HG02943 (cell line): Measurements from ENCODE around the gene ABCC6.

Experiments
- ATAC-seq: cut with Tn5 transposase; IDR thresholded peaks from one replicate; pipeline ENCODE4 v1.9.1; 2021; ENCODE audit warnings: mild to moderate bottlenecking, low read depth, moderate library complexity; ENCODE audit not compliant: unreplicated experiment

ABCC6 gene

DNA sequence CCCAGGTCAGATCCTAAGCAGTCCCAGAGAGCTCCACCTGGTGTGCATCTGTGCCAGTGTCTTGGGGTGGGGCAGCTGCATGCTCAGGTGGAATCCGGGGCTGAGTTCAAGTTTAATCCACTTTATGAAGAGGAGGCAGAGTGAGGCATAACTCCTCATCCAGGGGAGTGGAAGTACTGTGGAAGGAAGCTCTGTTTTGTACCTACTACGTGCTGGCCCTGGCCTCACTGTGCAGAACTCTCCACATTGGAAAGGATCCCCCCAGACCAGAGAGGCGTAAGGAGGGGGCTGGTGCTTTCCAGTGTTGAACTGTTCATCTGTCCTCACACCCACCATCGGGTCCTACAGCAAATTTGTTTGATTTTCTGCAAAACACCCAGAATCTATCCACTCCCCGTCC lies 78.0 kb downstream of the ABCC6 start:
- ATAC-seq, result no peak

DNA sequence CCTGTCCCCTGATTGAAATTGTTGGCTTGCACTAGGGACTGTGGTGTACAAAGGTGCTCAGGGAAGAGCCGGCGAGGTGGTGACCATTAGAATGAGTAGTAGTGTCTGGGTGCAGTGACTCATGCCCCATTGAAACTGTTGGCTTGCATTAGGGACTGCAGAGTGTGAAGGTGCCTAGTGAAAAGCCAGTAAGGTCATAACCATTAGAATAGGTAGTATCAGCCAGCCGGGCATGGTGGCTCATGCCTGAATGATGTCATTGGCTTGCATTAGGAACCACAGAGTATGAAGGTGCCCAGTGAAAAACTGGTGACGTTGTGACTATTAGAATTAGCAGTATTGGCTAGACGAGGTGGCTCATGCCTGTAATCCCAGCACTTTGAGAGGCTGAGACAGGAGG lies 78.9 kb downstream of the ABCC6 start:
- ATAC-seq, result no peak

DNA sequence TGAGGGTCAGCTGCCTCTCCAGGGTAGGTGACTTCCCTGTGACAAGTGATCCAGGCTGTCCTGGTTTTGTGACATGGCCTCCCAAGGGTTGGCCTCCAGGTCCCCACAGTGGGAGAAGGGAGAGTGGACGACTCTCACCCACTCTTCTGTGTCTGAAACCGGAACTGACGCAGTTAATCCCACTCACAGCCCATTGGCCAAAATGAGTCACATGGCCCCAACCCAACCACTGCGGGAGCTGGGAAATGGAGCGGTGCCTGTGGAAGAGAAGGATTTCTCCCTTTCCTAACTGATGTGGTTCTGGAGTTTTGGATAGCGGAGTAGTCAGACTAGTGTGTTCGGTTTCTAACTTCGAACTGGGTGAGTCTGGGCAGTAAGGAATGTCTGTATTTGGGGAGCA lies 79.4 kb downstream of the ABCC6 start:
- no peak for ATAC-seq

DNA sequence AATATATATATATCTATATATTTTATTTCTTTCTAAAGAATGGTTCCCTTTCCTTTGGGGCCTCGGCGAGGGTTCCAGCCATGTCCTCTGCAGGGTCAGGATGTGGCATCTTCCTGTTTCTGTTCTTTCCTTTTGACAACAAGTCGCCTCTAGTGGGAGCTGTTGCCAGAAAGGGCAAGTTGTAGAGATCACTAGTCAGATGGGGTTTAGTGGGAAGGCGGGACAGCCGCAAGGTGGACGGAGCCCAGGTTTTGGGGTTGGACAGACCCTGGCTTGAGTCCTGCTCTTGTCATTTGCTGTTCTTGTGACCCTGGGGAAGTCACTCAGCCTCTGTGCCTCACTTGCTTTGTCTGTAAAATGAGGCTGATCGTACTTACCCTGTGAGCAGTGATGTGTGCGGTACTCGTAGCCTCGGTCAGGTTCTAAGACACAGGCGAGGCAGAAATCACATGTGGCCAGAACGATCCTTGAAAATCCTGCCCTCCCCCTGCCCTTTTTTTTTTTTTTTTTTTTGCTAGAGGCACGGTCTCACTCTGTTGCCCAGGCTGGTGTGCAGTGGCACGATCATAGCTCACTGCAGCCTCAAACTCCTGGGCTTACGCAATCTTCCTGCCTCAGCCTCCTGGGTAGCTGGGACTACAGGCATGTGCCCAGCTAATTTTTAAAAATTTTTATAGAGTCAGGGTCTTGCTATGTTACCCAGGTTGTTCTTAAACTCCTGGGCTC lies 80.1 kb downstream of the ABCC6 start:
- no peak for ATAC-seq

DNA sequence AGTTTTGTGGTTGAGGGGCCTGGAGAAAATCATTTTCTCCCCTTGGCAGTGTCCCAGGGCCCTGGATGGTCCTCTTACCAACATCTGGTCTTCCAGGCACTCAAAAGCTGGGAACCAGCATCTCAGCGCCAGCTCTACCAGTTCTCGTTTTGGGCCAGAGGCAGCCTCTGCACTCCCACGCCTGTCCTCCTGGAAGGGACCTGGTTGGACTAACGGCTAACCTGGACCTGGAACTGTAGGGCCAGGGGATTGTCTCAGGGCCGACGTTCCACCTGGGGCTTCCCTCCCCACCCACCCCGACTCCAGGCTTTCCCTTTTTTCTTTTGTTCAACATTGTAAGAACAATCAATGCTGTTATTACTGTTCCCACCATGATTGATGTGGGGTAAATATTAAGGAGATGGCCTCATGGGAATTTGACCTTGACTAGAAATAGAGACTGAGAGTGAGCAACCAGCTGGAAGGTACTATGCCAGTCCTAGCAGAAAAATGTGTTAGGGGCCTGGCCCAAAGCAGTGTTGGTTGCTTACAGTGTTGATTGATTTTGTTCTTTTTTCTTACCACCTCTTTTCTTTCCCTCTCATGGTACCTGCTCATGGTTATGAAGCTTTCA lies 81.4 kb downstream of the ABCC6 start:
- ATAC-seq, result no peak

DNA sequence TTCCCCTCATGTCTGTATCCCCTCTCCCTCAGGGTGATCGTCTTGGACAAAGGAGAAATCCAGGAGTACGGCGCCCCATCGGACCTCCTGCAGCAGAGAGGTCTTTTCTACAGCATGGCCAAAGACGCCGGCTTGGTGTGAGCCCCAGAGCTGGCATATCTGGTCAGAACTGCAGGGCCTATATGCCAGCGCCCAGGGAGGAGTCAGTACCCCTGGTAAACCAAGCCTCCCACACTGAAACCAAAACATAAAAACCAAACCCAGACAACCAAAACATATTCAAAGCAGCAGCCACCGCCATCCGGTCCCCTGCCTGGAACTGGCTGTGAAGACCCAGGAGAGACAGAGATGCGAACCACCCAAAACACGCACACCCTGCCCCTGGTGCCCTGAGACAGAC lies 82.2 kb downstream of the ABCC6 start:
- no peak for ATAC-seq

DNA sequence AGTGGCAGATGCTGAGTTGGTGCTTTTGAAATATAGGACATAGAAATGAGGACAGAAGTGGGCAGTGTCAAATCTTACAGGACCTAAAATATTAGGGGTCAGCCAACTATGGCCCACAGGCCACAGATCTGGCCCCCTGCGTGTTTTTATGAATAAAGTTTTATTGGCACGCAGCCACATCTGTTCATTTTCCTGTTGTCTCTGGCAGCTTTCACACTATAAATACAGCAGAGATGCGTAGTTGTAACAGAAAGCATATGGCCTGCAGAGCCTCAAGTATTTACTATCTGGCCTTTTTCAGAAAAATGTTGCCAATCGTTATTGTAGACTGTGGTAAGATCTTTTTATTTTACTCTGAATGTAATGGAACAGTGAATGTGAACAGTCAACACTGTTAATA lies 82.8 kb downstream of the ABCC6 start:
- no peak for ATAC-seq

DNA sequence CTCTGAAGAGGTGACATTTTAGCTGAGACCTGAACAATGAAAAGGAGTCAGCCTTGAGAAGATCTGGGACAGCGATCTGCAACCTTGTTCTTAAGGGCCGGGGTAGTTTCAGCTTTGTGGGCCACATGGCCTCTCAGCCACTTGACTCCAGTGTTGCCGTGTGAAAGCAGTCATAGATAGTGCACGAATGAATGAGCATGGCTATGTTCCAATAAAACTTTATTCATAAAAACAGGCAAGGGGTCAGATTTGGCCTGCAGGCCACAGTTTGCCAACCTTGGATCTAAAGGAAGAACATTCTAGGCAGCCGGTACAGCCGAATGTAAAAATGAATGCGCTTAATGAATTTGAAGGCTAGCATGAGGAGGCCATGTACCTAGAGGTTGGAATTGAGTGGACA lies 83.5 kb downstream of the ABCC6 start:
- no peak for ATAC-seq

DNA sequence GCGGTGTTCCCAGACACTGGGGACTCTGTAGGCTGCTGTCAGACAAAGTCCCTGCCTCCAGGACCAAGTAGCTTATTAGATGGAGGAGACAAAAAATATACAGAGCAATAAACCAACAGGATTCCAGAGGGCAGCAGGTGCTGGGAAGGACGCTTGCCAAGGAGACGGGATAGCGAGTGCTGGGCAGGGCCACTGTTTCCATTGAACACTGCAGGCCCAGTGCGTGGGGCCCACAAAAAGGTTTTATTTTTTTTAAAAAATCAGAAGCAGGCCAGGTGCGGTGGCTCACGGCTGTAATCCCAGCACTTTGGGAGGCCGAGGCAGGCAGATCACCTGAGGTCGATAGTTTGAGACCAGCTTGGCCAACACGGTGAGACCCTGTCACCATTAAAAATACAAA lies 84.2 kb downstream of the ABCC6 start:
- ATAC-seq, result no peak

DNA sequence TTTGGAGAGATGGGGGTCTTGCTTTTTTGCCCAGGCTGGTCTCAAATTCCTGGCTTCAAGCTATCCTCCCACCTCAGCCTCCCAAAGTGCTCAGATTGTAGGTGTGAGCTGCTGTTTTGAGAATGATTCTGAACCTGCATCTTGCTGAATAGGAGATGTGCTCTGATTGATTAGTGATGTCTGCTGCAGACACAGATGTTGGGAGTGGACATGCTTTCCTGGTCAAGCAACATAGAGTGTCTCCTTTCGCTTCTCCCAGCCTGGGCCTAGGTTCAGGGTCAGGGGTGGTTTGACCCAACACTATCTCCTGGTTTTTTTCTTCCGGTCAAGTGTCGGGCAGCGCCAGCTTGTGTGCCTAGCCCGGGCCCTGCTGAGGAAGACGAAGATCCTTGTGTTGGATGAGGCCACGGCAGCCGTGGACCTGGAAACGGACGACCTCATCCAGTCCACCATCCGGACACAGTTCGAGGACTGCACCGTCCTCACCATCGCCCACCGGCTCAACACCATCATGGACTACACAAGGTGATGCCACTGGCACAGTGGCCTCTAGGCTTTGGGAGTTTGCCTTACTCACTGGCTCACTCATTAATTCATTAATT lies 85.2 kb downstream of the ABCC6 start:
- ATAC-seq, result no peak

DNA sequence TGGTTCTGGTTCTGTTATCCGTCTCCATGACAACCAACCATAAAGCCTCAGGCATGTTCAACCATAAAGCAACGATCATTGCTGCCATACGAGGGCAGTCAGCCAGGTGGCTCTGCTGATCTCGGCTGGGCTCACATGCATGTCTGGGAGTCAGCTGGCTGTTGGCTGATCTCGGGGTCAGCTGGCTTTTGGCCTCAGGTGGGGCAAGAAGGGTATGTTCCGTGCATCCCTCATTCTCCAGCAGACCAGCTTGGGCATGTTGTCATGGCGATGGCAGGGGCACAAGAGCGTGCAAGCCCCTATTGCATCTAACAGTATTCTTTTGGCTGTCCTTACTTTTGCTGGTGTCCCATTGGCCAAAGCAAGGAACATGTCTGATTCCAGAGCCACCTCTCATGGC lies 86.2 kb downstream of the ABCC6 start:
- no peak for ATAC-seq

DNA sequence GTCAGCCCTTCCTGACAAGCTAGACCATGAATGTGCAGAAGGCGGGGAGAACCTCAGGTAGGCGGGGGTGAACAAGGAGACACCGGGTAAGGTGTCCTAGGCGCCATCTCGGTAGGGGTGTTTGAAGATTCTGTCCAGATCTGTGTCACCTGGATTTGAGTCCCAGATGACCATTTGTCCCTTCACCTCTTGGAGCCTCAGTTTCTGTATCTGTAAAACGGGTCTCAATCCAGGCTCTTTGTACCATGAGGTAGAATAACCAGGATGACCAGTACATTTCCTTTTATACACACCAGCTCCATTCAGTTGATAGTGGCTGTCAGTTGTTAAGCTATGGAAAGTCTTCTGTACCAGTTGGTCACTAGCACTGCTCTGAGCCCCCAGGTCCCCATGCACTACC lies 86.7 kb downstream of the ABCC6 start:
- ATAC-seq, result no peak

DNA sequence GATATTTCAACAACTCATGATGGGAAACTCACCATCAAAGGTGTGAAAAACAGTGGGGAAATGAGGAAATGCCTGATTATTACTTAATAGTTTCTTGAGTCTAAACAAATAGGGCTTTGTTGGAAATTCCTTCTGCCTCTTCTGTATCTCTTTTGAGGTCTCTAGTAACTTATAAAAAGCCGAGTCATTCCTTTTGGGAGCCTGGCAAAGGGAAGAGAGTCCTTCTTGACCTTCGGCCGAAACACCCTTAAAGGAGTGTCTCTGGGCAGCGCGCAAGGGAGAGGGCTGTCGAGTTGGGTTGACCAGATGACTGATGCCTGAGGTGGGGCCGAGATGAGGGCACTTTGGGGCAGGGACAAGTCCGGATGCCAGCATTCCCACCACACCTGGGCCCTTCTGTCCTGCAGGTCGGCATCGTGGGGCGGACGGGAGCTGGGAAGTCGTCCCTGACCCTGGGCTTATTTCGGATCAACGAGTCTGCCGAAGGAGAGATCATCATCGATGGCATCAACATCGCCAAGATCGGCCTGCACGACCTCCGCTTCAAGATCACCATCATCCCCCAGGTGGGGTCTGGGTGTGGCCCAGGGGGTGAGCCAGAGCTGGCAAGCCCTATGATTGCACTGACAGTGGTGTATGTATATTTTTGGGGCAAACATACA lies 89.2 kb downstream of the ABCC6 start:
- ATAC-seq, result no peak

DNA sequence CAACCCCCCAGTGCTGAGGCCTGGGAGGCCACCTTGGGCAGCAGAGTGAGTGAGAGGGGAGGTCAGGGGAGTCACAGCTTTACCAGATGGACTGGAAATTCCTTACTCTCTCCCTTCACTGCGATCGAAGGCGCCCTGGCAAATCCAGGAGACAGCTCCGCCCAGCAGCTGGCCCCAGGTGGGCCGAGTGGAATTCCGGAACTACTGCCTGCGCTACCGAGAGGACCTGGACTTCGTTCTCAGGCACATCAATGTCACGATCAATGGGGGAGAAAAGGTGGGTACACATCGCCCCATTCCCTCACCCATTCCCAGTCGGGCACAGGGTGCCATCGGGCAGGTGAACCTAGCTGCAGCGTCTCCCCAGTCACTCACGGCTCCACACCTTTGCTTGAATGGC lies 91.6 kb downstream of the ABCC6 start:
- ATAC-seq, result no peak

DNA sequence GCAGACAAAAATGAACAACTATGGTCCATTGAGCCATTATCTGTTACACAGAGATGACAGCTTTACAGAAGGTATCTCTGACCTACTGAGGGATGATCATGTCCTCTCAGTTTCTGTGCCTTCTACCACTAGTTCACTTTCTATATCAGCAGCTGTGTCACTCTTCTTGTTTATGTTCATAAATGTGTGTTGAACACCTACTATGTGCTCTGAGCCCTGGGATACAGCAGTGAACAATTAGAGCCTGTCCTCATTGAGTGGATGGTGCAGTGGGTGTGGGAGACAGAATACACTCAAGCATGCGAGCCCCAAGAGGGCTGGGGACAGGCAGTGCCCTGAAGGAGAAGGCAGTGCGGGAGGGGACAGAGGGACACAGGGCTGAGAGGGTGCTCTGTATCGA lies 92.1 kb downstream of the ABCC6 start:
- no peak for ATAC-seq

DNA sequence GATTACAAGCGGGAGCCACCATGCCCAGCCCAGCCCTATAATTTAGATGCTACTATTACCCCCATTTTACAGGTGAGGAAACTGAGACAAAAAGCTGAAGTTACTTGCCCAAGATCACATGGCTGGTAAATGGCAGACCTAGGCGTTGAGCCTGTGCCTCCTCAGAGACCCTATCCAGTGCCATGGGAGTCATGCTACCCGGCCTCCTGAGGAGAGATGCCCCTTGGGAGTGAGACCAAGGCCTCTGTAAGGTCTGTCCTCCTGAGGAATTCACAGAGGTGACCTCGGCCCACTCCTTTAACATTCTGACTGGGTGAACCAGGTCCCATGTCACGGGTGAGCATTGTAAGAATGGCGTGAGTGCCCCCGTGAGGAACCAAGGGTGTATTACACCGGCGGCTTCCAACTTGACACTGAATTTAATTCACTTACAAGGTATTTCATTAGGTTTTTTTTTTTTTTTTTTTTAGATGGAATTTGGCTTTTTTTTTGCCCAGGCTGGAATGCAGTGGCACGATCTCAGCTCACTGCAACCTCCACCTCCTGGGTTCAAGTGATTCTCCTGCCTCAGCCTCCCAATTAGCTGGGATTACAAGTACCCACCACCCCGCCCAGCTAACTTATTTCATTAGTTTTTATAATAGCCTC lies 95.7 kb downstream of the ABCC6 start:
- no peak for ATAC-seq

DNA sequence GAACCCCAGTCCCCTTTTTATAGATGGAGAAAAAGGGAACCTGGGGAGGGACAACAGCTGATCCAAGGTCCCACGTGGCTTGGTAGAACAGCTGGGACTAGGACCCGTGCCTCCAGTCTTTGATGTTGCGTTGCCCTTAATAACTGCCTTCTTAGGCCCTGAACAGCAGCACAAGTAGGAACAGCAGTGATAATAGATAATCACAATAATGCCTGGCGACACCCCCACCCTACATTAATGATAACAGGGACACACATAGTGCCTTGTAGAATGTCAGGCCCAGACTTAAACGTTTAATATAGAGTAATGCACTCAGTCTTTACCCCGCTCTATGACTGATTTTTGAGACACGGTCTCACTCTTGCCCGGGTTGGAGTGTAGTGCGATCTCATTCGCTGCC lies 96.4 kb downstream of the ABCC6 start:
- ATAC-seq, result no peak

DNA sequence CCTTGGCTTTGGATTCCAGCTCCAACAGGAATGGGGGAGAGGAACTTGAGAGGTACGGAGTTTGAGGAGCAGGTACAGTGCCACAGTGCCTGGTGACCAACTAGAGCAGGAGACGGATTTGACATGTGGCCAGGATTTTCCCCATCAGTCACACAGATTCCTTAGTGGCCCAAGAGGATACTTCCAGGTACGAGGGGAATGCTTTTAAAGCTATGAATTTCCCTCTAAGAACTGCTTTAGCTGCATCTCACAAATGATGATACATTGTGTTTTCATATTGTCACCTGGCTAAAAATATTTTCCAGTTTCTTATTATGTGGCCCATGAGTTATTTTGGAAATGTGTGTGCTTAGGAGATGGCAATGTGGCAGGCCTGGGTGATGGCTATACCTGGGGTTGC lies 98.3 kb downstream of the ABCC6 start:
- no peak for ATAC-seq

DNA sequence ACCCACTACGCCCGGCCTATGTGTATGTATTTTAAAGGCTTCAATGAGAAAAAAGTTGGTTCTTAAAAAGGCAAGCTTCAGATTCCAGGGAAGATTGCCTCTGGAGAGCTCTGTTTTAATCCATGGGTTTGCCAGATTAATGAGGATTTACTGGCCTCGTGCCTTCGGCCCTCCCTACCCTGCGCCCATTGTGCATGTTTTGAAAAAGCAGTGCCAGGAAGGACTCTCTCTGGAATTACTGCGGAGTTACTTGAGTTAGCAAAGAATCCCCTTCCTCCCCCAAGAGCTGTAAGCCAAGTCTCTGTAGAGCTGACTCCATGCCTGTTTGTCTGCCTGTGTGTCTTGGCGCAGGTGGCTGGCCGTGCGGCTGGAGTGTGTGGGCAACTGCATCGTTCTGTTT lies 98.9 kb downstream of the ABCC6 start:
- no peak for ATAC-seq

DNA sequence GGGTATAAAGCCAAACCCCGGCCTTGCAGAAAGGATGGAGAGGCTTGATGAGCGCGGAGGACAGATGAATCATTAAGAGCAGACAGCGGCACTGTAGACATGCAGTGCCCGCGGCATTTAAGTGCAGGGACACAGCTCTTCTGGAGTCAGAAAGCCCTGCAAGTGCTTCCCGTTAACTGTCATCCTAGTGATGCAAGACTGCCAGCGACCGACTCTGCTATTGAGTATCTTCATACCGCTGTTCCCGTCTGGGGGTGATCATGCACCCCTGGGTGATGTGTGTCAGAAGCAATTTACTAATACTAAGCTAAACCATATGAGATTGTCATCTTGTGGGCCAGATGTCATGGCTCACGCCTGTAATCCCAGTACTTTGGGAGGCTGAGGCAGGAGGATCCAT lies 101.0 kb downstream of the ABCC6 start:
- ATAC-seq, result no peak

DNA sequence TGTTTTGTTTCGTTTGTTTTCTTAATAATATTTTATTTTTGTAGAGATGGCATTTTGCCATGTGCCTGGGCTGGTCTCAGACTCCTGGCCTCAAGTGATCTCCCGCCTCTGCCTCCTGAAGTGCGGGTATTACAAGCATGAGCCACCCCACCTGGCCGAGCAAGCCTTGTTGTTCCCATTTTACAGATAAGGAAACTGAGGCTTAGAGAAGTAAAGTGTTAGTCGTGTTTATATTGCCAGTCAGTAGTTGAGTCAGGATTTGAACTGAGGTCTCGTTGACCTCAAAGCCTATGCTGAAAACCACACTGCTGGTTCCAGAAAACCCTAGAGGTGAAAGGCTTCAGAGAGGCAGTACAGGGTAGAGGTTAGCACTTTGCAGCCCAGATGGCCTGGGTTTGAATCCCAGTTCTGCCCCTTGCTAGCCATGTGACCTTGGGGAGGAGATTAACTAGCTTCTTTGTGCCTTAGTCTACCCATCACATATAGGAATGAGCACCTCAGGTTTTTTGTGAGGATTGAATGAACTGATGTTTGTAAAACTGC lies 102.0 kb downstream of the ABCC6 start:
- no peak for ATAC-seq
